GM19397 (cell line): ENCODE data around the gene HS3ST4.

Experiments used
- ATAC-seq: cut with Tn5 transposase; IDR thresholded peaks from one replicate; pipeline ENCODE4 v1.9.1; 2021; ENCODE audit warnings: mild to moderate bottlenecking, moderate library complexity; ENCODE audit not compliant: unreplicated experiment

Gene HS3ST4

DNA sequence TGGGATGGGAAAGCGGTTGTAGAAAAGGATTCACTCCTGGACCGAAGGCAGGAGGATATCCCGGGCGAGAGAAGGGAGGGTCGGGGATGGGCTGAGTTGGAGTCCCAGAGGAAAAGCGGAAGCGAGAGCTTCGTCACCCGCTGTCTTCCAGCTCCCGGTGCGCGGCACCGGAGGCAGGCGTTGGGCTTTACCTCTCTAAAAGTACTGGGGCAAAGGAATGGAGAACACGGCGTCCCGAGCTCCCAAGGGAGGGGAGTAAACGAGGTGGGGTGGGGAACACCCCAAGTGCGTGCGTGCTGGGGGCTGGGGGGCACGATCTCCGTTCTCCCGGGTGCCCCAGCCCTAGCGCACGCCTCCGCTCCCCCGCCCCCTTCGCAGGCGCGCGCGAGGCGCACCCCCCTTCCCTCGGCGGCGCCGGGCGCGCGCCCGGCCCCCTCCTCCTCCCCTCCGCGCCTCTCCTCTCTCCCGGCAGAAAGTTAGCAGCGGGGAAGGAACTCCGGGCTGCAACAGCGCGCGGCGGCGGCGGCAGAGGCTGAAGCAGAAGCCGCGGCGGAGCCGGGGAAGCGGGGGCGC is at the start of gene HS3ST4:
HS3ST4 (plus strand) TSS at position 441 of the 573 bp plus-strand sequence.
- no peak for ATAC-seq

DNA sequence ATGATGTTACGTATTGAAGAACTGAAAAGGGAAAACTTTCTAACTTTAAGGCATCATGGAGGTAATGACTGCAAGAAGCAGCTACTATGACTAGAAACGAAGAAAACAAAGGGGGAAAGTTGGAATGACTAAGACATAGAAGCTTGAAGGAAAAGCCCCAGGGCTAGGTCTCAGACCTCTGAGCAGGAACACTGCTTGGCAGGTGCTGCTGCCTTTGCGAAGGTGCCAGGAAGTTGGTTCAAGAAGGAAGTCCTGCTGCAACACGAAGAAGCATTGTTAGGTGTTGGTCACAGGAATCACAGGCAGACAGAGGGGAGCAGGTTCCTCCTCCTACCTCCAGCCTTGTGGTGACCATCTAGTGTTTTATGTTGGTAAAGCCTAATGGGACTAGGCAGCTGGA is 48.1 kb upstream of the HS3ST4 start:
- ATAC-seq = no peak

GRCh38 chr16:25656639-25657038 is 35.1 kb upstream of the HS3ST4 start:
- no peak for ATAC-seq

DNA sequence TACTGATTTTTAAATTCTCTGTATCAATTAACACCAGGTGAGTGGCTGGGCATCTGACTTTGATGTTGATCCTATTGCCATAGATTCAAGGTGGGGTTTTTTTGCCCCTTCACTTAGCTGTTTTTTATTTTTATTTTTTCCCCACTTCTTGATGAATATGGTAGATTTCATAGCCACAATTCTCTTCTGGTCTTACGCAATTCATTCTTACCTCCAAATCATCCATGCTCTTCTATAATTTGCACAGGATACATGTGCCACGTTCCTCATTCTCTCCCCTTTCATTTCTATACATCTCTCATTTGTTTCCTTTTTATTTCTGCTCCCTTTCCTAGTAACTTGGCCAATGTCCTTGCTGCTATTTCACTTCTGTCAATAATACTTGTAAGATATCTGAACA is 14.9 kb upstream of the HS3ST4 start:
- ATAC-seq = no peak

DNA sequence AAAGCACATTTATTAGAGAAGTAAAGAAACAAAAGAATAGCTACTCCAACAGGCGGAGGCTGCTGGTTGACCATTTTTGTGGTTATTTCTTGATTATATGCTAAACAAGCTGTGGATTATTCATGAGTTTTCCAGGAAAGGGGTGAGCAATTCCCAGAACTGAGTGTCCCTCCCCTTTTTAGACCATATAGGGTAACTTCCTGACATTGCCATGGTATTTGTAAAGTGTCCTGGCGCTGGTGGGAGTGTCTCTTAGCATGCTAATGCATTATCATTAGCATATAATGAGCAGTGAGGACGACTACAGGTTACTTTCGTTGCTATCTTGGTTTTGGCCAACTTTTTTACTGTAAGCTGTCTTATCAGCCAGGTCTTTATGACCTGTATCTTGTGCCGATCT is 12.2 kb upstream of the HS3ST4 start:
- no peak for ATAC-seq

DNA sequence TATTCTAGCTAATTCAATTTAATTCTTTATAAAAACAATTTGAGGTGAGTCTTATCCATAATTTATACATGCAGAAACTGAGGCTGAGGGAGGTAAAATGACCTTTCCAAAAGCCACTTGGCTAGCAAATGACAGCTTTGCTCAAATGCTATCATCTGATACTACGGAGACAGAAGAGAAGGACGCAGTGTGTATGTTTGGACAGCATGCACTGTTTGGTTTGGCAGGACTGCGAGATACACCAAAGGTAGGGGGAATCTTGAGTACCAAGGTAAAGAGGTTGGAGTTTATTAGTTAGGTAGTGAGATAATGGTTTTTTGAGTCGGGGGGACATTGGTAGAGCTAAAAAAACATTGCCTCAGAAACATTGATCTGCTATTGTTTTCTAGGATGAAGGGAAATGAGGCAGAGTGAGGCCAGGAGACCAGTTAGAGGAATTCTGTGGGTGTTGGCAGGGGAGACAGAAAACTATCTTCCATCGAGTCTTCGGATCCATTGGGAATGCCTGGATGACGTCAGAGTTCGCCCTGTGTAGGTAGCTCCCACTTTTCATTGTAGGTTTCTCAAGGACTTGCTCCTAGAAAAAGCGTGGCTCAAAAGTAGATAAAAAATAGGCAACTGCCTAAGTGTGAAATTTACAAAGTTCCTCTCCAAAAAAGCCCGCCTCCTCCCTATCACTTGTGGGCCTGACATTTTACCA is 2.5 kb upstream of the HS3ST4 start:
- no peak for ATAC-seq

GRCh38 chr16:25690552-25691143 is 1.1 kb upstream of the HS3ST4 start:
- no peak for ATAC-seq

GRCh38 chr16:25692351-25692741 is 587 bp downstream of the HS3ST4 start:
- ATAC-seq = no peak

DNA sequence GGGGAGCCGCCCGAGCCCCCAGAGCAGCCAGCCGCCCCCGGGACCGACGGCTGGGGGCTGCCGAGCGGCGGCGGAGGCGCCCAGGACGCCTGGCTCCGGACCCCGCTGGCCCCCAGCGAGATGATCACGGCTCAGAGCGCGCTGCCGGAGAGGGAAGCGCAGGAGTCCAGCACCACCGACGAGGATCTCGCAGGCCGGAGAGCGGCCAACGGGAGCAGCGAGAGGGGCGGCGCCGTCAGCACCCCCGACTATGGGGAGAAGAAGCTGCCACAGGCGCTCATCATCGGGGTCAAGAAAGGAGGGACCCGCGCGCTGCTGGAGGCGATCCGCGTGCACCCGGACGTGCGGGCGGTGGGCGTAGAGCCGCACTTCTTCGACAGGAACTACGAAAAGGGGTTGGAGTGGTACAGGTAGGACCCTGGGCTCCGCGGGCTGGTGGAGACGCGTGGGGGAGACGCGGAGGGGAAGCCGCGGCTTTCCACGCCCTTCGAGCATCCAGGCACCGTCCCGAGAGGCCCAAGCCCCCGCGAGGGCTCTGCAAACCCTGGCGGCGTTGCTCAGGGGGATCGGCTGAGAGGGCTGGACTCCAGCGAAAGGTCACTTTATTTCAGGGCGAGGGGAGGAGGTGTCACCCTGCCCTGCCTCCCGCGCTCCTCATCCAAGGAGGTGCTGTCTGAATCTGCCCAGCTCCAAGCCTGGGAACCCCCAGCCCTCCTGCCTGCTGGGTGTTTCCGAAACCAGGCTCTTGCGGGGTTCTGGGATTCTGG is 1.2 kb downstream of the HS3ST4 start:
- ATAC-seq = no peak

DNA sequence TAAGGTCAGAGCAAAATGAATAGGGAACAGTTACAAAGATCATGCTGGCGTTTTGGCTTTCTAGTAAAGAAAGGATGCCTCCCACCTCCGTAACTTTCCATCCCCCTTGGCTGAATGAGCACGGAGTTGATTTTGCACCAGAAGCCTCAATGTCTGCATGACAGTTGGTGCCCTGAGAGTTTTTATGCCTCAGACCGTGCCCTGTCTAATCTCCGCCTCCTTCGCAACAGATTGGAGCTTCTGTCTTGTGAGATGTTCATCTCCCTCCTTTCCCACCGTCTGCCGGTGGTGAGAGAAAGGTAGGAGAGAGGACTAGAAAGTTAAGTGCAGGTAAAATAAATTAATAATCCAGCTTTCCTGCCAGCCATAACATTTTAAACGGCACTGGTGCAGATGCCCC is 1.9 kb downstream of the HS3ST4 start:
- no peak for ATAC-seq

DNA sequence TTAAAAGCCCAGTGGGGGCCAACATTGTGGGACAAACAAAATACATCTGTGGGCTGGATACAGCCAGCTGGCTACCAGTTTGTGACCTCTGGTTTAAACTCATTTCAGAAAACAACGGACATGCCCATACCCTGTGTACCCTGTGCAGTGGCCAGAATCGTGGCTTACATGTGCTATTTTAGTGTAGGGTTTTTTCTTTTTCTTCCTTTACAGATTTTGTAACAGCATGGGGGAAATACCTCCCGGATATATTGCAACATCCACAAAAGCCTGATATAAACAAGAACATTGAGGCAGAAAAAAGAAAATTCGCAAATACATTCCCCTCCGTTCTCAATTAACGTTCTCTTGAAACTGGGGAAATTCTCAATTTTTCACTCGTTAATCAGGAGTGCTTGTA is 7.3 kb downstream of the HS3ST4 start:
- no peak for ATAC-seq

DNA sequence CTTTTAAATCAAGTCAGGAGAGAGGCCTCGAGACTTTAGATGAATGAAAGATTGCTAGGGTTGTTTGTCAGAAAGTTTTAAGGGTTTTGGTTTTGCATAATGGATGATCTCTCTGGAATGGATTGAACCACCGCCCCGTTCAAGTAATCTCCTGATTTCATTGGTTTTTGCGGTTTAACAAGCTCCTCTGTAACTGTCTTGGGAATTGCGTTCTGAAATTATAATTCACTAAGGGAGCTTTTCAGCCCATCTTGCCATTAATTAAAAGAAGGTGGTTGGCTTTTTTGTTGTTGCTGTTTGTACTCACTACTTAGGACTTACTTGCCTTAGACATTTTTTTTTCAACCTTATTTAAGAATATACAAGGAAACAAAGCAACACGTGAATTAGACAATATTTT is 8.8 kb downstream of the HS3ST4 start:
- ATAC-seq = no peak

- ATAC-seq = no peak
These were observed 15.8 kb downstream of the HS3ST4 start for GRCh38 chr16:25707553-25707952.

GRCh38 chr16:25707982-25708583 is 16.3 kb downstream of the HS3ST4 start:
- ATAC-seq = no peak

- ATAC-seq = no peak
These were observed 17.5 kb downstream of the HS3ST4 start for GRCh38 chr16:25709213-25709612.

DNA sequence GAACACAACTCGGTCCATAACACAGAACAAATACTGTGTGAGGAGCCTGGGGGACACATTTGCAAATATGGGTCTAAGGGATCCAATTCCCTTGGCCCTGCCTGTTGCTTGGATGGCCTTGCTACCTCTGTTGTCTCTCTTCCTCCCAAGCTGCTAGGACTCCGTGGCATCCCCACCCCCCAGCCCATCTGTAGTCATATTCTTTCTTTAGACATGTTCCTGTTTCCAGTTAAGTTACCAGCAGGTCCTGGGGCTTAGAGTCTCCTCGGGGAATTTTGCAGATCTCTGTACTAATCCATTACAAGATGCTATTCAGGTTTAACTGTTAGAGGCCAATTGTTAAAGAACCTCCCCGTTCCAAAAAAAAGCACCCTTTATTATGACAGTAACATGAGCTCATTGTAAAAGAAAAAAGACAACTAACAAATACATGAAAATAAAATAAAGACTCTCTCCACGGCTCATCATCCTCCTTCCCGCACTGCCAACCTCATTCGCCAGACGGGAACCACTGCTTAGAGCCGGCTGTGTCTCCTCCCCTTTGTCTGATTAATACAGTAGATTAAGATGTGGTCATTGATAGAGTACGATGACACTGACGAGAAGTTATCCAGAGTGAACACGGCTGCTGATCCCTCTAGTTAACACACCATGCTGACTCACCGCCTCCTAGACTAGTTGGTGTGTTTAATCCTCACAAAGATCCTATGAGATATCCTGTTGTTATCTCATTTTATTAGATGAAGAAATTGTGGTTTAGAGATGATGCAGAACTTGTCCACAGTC is 22.2 kb downstream of the HS3ST4 start:
- no peak for ATAC-seq

DNA sequence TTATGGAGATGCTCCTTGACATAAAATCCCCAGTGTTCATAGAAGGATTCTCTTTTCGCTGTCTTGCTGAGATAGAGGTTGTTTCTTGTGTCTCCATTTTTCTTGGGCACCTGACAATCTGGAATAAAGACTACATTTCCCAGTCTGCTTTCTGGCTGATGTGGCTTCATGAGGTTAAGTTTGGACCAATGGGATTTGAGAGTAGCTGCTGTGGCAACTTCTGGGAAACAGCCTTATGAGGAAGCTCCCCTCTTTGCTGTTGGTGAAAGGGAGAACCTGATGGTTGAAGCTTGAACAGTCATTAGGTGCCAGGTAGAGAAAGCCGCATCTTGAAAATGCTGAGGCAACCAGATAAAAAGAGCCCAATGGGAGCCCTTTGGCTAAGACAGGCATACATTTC is 24.4 kb downstream of the HS3ST4 start:
- no peak for ATAC-seq

GRCh38 chr16:25721439-25721838 is 29.7 kb downstream of the HS3ST4 start:
- ATAC-seq = no peak

DNA sequence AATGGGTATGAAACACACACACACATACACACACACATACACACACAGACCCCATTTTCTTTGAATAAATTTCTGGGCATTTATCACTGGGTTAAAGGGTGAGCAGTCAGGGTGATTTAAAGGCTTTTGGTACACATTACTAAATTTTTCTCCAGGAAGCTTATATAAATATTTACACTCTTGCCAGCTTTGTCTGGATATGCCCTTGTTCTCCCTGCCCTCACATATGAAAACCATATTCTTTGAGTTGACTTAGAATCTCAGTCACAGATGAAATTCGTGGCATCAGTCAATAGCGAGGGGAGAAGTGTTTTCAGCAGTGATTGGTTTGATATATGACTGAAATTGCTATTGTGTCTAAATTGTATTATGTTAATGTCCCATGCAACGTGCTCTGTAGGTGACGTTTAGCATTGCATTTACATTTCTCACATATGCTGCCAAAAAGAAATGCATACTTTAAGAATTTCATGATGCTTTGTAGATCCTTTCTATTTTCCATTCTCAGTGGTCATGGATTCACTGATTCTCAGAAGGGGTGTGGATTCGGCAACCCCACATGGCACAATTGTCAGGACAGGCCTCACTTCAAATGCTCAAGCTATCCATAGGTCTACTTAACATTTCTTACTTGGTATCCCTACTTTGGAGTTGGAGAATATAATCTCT is 34.8 kb downstream of the HS3ST4 start:
- ATAC-seq = no peak
